Fibroblast of skin of abdomen (primary cell): ENCODE results near the gene DIPK2B.

ENCODE experiments used
- DNase-seq: peaks from one replicate; pipeline ENCODE4 v3.0.0-alpha.2; 2013

DIPK2B gene

DNA sequence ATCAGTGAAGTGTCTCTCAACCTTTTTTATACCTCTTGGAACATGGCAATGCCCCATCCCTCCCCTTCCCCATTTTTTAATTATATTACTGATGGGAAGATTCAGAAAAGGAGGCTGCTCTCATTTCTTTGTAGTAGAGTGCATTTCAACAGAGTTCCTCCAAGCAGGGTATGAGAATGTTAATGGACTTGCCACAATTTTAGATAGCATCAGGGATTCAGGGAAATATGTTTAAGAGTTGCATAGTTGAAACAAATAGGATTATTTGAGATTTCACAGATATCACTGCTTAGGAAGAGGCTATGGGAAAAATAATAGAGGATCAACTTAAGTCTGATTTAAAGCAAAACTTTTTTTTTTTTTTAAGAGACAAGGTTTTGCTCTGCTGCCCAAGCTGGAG is 46.2 kb downstream of the DIPK2B start:
- no peak for DNase-seq

DNA sequence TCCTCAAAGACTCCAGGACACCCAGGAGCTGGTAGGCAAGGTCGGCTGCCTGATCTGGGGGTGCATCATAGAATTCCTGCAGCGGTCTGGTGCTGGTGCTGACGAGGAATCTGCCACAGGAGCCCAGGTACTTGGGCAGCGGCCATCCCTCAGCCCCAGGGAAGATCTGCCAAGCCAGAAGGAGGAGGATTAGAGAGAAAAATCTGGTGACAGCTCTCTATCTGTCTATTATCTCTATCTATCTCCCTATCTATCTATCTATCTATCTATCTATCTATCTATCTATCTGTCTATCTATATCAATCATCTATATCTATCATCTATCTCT is 46.7 kb downstream of the DIPK2B start:
- no peak for DNase-seq
